DMS114 treated with DMSO at 0.1 percent for 48 hours (cell line): ENCODE results near the gene NPR2.

Experiments
- DNase-seq: peaks from one replicate; lab custom pipeline; 2025; ENCODE audit not compliant: unreplicated experiment; lab: John Stamatoyannopoulos, UW

The NPR2 gene

GRCh38 chr9:35791297-35791921 lies at the start of gene NPR2:
TSS of gene NPR2 (plus strand) at chr9:35791591. CDS start at chr9:35792409, 818 bp downstream.
- DNase-seq: no peak

DNA sequence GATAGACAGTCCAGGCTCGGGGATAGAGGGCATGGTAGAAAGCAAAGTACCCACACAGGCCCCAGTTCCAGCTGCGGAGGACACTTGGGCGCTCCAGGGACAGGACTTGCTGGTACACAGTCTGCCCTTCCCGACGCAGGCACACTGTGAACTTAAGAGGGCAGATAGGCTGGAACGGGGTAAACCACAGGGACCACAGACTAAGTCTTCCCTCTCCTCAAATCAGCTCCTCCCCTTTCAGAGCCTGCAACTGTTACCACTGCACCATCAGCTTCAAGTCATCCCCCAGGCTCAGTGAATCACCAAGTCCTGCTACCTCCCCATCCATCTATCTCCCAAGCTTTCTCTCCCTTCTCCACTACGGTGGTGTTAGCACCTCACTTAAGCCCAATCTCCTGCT lies 49.7 kb upstream of the NPR2 start:
- DNase-seq: no peak

DNA sequence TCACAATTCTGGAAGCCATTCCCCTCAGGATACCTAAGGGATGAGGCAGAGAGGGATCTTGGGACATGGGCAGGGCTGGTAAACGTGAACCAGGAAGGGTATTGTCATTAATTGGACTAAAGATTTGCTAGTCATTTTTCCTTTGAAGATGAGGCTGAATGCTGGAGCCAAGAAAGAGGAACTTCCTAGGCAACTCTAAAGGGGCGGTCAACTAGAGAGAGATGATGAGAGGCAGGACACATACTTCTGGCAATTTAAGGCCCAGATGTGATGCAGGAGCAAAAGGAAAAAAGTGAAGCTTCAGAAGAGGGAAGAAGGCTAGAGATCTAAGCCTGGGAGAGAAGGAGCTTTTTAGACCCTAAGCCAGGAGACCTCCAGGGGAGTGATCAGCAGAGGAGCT lies 47.9 kb upstream of the NPR2 start:
- no peak for DNase-seq

- no peak for DNase-seq
Observed at GRCh38 chr9:35743880-35744518, 47.4 kb upstream of the NPR2 start.

- no peak for DNase-seq
Observed at GRCh38 chr9:35745569-35745968, 45.8 kb upstream of the NPR2 start.

- DNase-seq: no peak
Observed at GRCh38 chr9:35746583-35746982, 44.8 kb upstream of the NPR2 start.

- DNase-seq: no peak
Observed at GRCh38 chr9:35748242-35748857, 43.0 kb upstream of the NPR2 start.

- DNase-seq: peak; percentile 29
Observed at GRCh38 chr9:35748858-35749514, 42.4 kb upstream of the NPR2 start, which contains the start of the genes GBA2 and RGP1. TSS of gene GBA2 (minus strand) at chr9:35749228. CDS start at chr9:35748704, 524 bp downstream. TSS of gene RGP1 (plus strand) at chr9:35749287. CDS start at chr9:35749756, 469 bp downstream.

DNA sequence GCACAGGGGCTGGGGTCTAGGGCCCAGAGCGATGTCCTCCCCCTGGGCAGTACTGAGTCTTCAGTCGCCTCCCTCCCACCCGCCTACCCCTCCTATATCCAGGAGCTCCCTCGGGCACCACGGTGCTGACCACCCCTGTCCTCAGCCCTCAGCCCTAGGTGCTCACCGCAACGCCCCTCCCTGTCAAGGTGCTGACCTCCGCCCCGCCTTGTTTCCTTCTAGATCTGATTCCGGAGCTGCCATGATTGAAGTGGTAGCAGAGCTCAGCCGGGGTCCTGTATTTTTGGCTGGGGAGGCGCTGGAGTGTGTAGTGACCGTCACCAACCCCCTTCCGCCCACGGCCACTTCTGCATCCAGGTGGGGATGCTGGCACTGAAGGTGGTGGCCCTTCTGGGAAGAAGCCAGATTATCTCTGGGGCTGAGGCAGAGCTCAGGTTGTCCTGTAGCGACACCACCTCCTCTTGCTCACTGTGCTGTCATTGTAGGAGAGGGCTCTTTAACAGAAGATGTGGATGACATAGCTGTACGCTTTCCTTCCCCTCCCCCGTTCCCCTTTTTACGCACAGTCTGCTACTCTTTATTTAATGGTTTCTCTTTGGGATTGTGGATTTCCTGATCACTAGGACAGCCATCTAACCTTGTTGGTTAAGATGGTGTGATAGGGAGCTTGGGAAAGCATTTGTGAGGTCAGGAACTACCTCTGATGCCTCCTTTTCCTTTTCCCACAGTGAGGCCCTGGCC lies 41.7 kb upstream of the NPR2 start:
- no peak for DNase-seq

DNA sequence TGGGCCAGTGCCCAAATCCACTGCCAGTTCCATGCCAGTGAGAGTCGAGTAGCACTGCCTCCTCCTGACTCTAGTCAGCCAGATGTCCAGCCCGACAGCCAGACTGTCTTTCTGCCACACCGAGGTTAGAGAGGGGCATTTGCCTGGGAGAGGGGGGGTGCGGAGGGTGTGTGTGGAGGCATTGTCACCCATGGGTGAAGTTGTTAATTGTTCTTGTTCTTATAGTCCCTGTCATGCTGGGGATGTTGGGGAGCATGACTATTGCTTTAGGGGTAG lies 41.2 kb upstream of the NPR2 start:
- DNase-seq: no peak

GRCh38 chr9:35753466-35753865 lies 37.9 kb upstream of the NPR2 start:
- no peak for DNase-seq

GRCh38 chr9:35754264-35754663 lies 37.1 kb upstream of the NPR2 start, which contains the start of gene MSMP:
TSS of gene MSMP (minus strand) at chr9:35754276. CDS start at chr9:35754129, 147 bp downstream.
- DNase-seq: no peak

- DNase-seq: no peak
Observed at GRCh38 chr9:35755071-35755470, 36.3 kb upstream of the NPR2 start.

- no peak for DNase-seq
Observed at GRCh38 chr9:35756275-35757225, 34.8 kb upstream of the NPR2 start.

- DNase-seq: no peak
Observed at GRCh38 chr9:35757226-35757891, 34.0 kb upstream of the NPR2 start.

DNA sequence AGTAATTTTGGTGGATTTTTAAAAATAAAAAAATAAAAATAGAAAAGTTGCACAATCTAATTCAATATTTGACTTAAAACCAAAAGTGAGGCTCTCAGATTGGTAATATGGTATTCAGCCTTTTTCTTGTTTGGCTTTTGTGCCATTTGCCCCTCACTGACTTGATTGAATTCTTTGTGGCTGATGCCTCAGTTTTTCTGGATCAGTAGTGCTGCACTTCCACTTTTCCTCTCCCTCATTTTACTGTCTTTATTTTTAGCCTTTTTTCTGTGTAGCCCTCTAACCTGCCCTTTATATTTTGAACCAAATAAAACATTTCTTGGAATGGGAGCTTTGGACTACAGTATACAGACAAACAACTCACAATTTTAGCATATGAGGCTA lies 33.5 kb upstream of the NPR2 start:
- no peak for DNase-seq

DNA sequence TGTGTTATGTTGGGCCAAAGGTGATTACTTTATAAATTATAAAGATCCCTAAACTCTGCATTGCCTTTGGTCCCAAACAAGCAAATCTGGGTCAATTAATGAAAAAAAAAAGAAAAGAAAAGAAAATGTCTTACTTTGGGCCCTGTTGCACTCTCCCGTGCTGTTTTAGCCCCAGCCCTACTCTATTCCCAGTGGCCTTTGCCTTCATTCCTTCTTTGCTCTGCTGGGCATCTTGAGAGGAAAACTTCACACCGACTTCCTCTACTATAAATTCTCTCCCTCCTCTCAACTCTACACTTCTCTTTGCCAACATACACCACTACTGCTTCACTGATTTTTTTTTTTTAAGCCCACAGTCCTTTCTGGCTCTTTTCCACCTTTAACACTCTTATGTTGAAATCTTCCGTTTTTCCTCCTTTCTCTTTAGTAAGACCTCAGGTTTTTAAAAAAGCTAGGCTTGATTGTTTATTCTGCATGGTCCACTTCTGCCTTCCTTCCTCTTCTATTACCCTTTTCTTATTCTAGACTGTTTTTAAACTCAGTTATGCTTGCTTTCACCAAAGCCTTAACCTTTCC lies 32.8 kb upstream of the NPR2 start:
- no peak for DNase-seq

- DNase-seq: no peak
Observed at GRCh38 chr9:35759795-35760194, 31.6 kb upstream of the NPR2 start.

GRCh38 chr9:35760651-35761050 lies 30.7 kb upstream of the NPR2 start:
- DNase-seq: no peak
